Measurements from ENCODE around the gene FLT1.

FLT1 gene

DNA sequence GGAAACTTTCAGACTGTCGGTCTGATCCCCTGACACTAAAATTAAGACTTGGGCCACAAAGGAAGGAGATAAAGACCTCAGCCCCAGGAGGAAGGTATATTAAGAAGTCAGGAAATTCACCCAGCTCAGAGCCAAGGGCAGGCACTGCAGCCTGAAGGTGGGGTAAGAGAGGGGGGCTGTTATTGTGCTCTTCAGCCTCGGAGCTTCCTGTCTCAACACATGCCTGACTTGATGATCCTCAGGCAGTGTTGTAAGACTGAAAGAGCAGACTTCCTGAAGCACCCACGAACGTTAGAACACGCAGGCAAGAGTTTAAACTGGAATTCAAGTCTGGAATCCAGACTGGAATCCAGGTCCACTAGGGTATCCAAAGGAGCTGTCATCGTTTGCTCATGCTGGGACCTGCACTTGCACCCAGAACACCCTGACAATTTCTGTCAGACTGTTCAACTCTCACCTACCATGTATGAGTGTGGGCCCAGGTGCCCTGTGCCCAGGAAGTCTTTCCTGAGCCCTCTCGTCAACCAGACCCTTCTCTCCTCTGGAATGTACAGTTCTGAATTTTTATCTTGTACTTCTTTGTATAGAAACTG, 10.7 kb upstream of the FLT1 start:
- no peak overlapping the region for H3K4me3 ChIP-seq (ENCODE audit: insufficient read length, low read depth)
- DNase-seq (ENCODE audit: low read depth, low spot score) = no peak
- H3K9ac ChIP-seq (ENCODE audit: insufficient read length, low read depth) = no peak overlapping the region
- no peaks in the 10 kb centered on the region for H3K9me3 ChIP-seq (ENCODE audit: insufficient read depth, low read length)
- H3K4me1 ChIP-seq (ENCODE audit: insufficient read depth, insufficient read length) = peaks cover 5% of the 10 kb centered on the region
- no peaks in the 10 kb centered on the region for H3K27me3 ChIP-seq (ENCODE audit: insufficient read depth, insufficient read length)
- TF ChIP-seq YY1 (IDR thresholded peaks at IDR 0.05; ENCODE audit: insufficient read depth, insufficient read length) = no peak
- TF ChIP-seq SUZ12 (IDR thresholded peaks at IDR 0.05; ENCODE audit: extremely low read depth, insufficient read depth, insufficient read length) = no peak
- no peak for TF ChIP-seq ZNF274 (IDR thresholded peaks at IDR 0.05; ENCODE audit: low read depth, low read length)
- H3K36me3 ChIP-seq (ENCODE audit: insufficient read depth, insufficient read length, low read length) = no peaks in the 10 kb centered on the region

DNA sequence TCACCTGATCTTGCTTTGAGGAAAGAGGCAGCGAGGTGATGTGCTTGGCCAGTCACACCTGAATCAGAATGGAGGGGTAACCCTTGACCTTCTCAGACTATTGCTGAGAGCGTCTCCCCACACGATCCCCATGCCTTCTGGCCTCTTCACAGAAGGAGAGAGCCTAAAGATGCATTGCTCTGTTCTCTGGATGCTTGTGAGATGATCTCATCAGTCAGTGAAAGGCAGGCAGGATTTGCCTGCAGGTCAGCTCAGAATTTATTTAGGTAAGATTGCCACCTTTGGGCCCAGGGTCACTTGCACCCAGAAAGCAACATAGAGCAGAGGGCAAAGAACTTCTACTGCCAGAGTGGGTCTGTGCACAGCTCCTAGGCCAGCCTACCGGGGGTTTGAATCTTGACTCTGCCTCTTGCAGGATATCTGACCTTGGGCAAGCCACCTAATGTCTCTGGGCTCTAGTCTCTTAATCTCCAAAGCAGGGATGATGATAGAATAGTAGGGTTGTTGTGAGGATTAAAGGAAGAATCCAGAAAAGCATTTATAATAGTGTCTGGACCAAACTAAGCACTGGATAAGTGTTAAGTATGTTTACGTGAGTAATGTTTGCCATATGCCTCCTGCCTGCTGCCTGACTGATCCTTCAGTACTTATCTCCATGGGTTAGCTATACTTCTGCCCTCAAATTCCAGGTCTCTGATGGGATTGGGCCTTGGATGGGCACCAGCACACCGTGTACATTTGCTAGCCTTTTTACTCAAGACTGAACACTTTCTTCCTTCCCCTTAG, 8.4 kb upstream of the FLT1 start:
- no peaks in the 10 kb centered on the region for H3K9me3 ChIP-seq (ENCODE audit: insufficient read depth, low read length)
- no peaks in the 10 kb centered on the region for H3K27me3 ChIP-seq (ENCODE audit: insufficient read depth, insufficient read length)
- DNase-seq (ENCODE audit: low read depth, low spot score) = peak; percentile 28
- peaks cover 5% of the 10 kb centered on the region for H3K4me1 ChIP-seq (ENCODE audit: insufficient read depth, insufficient read length)
- TF ChIP-seq SUZ12 (IDR thresholded peaks at IDR 0.05; ENCODE audit: extremely low read depth, insufficient read depth, insufficient read length) (no peak), ZNF274 (IDR thresholded peaks at IDR 0.05; ENCODE audit: low read depth, low read length) (no peak)
- H3K4me3 ChIP-seq (ENCODE audit: insufficient read length, low read depth) = no peak overlapping the region
- no peaks in the 10 kb centered on the region for H3K36me3 ChIP-seq (ENCODE audit: insufficient read depth, insufficient read length, low read length)
- no peak overlapping the region for H3K9ac ChIP-seq (ENCODE audit: insufficient read length, low read depth)

DNA sequence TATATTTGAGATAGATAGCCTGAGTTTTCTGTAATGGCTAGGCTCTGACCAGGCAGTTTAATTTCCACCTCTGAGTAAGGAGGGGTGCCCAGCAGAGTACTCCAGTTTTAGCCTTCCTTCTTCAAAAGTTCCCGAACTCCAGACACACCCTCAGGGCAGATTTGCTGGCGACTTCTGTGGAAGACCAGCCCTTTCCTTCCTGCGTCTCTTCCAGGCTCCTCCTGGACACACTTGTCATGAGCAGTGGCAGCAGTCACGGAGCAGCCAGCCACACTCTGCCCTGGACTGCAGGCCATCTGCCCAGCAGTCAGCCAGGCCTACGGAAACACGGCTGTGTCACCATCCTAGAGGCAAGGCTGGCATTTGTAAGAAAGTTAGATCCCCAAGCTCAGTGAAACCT, 6.6 kb upstream of the FLT1 start:
- no peak for TF ChIP-seq ZNF274 (IDR thresholded peaks at IDR 0.05; ENCODE audit: low read depth, low read length)
- no peak for TF ChIP-seq SUZ12 (IDR thresholded peaks at IDR 0.05; ENCODE audit: extremely low read depth, insufficient read depth, insufficient read length)
- TF ChIP-seq YY1 (IDR thresholded peaks at IDR 0.05; ENCODE audit: insufficient read depth, insufficient read length) = no peak
- Histone ChIP-seq H3K9ac (ENCODE audit: insufficient read length, low read depth) (no peak overlapping the region), H3K4me3 (ENCODE audit: insufficient read length, low read depth) (no peak overlapping the region), H3K27me3 (ENCODE audit: insufficient read depth, insufficient read length) (peaks cover 5% of the 10 kb centered on the region), H3K4me1 (ENCODE audit: insufficient read depth, insufficient read length) (peaks cover 5% of the 10 kb centered on the region), H3K9me3 (ENCODE audit: insufficient read depth, low read length) (no peaks in the 10 kb centered on the region), H3K36me3 (ENCODE audit: insufficient read depth, insufficient read length, low read length) (no peaks in the 10 kb centered on the region)
- no peak for DNase-seq (ENCODE audit: low read depth, low spot score)

DNA sequence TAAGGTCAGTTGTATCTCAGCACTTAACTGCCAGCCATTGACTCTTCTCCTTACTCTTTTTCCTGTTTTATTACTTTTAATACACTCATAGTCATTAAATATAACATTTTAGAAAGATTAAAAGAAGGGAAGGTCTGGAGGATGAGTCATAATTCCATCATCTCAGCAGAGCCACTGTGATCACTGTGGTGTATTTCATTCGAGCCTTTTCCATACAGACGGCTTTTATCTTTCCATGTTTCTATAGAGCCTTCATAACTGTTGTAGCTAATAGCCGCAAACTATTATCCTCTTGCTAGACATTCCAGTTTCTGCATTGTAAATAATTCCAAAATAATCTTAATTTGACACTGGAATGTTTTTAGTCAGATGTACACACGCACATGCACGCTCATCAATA, 4.7 kb upstream of the FLT1 start:
- Histone ChIP-seq H3K36me3 (ENCODE audit: insufficient read depth, insufficient read length, low read length) (no peaks in the 10 kb centered on the region), H3K9me3 (ENCODE audit: insufficient read depth, low read length) (no peaks in the 10 kb centered on the region), H3K9ac (ENCODE audit: insufficient read length, low read depth) (no peak overlapping the region), H3K4me3 (ENCODE audit: insufficient read length, low read depth) (no peak overlapping the region), H3K27me3 (ENCODE audit: insufficient read depth, insufficient read length) (peaks cover 21% of the 10 kb centered on the region), H3K4me1 (ENCODE audit: insufficient read depth, insufficient read length) (peaks cover 10% of the 10 kb centered on the region)
- no peak for TF ChIP-seq ZNF274 (IDR thresholded peaks at IDR 0.05; ENCODE audit: low read depth, low read length)
- no peak for TF ChIP-seq SUZ12 (IDR thresholded peaks at IDR 0.05; ENCODE audit: extremely low read depth, insufficient read depth, insufficient read length)
- TF ChIP-seq YY1 (IDR thresholded peaks at IDR 0.05; ENCODE audit: insufficient read depth, insufficient read length) = no peak
- no peak for DNase-seq (ENCODE audit: low read depth, low spot score)

DNA sequence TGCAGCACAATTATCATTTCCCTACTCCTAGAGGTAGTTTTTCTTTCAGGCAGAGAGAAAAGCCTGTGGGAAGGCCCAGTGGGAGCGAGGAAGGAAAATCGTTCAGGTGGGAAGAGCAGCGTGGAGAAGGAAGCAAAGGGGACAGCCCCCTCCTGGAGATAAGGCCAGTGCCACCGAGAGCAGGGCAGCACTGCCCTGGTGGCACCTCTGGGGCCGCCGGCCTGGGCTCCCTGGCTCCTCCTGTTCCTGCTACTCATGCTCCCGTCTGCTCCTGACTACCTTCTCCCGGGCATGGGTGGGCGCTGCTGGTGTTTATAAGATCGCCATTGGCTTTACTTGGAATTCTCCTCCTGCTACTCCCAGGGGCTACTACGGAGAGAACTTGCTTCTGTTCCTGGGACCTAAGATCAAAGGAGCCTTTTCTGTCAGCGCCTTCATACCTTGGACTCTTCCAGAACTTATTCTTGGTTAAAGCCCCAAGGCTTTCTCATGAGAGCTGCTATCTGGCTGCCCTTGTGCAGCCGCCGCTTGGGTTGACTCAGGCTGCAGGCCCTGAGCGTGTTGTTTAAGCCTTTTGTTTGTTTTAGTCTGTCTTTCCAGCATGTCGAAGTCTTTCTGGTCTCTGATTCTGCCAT, 3.7 kb upstream of the FLT1 start:
- no peak for DNase-seq (ENCODE audit: low read depth, low spot score)
- no peak overlapping the region for H3K9ac ChIP-seq (ENCODE audit: insufficient read length, low read depth)
- H3K27me3 ChIP-seq (ENCODE audit: insufficient read depth, insufficient read length) = peaks cover 31% of the 10 kb centered on the region
- no peaks in the 10 kb centered on the region for H3K9me3 ChIP-seq (ENCODE audit: insufficient read depth, low read length)
- H3K4me1 ChIP-seq (ENCODE audit: insufficient read depth, insufficient read length) = peaks cover 7% of the 10 kb centered on the region
- no peaks in the 10 kb centered on the region for H3K36me3 ChIP-seq (ENCODE audit: insufficient read depth, insufficient read length, low read length)
- TF ChIP-seq YY1 (IDR thresholded peaks at IDR 0.05; ENCODE audit: insufficient read depth, insufficient read length) (no peak), SUZ12 (IDR thresholded peaks at IDR 0.05; ENCODE audit: extremely low read depth, insufficient read depth, insufficient read length) (no peak), ZNF274 (IDR thresholded peaks at IDR 0.05; ENCODE audit: low read depth, low read length) (no peak)
- no peak overlapping the region for H3K4me3 ChIP-seq (ENCODE audit: insufficient read length, low read depth)

DNA sequence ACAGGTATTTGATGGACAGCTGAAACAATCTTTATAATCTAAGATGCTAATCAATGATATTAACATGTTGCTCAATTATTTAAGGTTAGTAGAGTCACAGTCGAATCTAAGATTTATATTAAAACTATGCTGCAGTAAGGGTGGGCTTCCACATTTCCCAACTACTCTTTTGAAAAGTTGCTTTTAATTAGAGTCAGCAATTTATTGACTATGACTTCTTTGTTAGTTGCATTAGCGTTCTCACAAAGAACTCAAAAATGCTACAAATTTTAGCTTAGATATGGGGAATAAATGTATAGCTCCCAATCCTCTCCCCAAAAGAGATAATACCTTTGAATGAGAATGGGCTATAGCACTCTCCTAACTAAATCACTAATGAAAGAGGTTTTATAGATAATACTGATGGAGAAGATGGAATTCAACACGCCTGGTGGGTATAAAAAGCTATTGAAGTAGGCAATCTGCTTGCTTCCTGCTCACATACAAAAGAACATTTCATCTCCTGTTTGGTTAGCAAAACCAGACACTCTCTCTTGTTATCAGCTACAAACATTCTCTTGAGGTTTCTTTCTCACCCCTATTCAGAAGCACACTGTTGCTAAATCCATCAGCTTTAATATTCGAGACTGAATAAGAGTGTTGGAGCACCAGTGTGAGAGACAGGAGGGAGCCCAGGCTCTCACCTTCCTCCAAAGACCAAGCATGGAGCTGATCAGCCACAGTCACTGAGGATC, 2.4 kb upstream of the FLT1 start:
- peaks cover 33% of the 10 kb centered on the region for H3K27me3 ChIP-seq (ENCODE audit: insufficient read depth, insufficient read length)
- no peaks in the 10 kb centered on the region for H3K9me3 ChIP-seq (ENCODE audit: insufficient read depth, low read length)
- H3K36me3 ChIP-seq (ENCODE audit: insufficient read depth, insufficient read length, low read length) = no peaks in the 10 kb centered on the region
- no peak for DNase-seq (ENCODE audit: low read depth, low spot score)
- H3K9ac ChIP-seq (ENCODE audit: insufficient read length, low read depth) = no peak overlapping the region
- peaks cover 5% of the 10 kb centered on the region for H3K4me1 ChIP-seq (ENCODE audit: insufficient read depth, insufficient read length)
- H3K4me3 ChIP-seq (ENCODE audit: insufficient read length, low read depth) = no peak overlapping the region
- TF ChIP-seq YY1 (IDR thresholded peaks at IDR 0.05; ENCODE audit: insufficient read depth, insufficient read length) (no peak), ZNF274 (IDR thresholded peaks at IDR 0.05; ENCODE audit: low read depth, low read length) (no peak), SUZ12 (IDR thresholded peaks at IDR 0.05; ENCODE audit: extremely low read depth, insufficient read depth, insufficient read length) (no peak)

DNA sequence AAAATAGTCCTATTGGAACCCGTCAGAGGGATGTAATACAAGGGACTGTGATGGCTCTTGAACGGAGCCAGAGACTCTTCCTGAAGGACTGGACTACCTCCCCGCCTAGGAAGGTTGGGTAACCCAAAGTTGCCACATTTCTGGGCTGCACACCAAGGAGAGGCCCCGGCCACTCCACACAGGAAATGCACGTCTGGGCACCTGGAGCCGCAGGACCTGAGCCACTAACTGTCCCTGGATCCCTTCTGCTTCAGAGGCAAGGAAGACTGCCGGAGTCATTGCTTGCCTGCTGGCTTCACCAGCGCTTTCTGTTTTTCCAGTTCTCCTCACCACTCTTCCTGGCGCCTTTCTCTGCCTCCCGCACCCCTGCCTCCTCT, 1.2 kb upstream of the FLT1 start:
- no peak overlapping the region for H3K4me3 ChIP-seq (ENCODE audit: insufficient read length, low read depth)
- H3K9me3 ChIP-seq (ENCODE audit: insufficient read depth, low read length) = no peaks in the 10 kb centered on the region
- H3K4me1 ChIP-seq (ENCODE audit: insufficient read depth, insufficient read length) = peaks cover 5% of the 10 kb centered on the region
- peak overlapping the region; percentile 42 for H3K9ac ChIP-seq (ENCODE audit: insufficient read length, low read depth)
- H3K36me3 ChIP-seq (ENCODE audit: insufficient read depth, insufficient read length, low read length) = no peaks in the 10 kb centered on the region
- TF ChIP-seq YY1 (IDR thresholded peaks at IDR 0.05; ENCODE audit: insufficient read depth, insufficient read length) (no peak), ZNF274 (IDR thresholded peaks at IDR 0.05; ENCODE audit: low read depth, low read length) (no peak), SUZ12 (IDR thresholded peaks at IDR 0.05; ENCODE audit: extremely low read depth, insufficient read depth, insufficient read length) (no peak)
- H3K27me3 ChIP-seq (ENCODE audit: insufficient read depth, insufficient read length) = peaks cover 33% of the 10 kb centered on the region
- no peak for DNase-seq (ENCODE audit: low read depth, low spot score)

Measured in NT2/D1 (cell line).